H9 (cell line): ENCODE data around the gene LHPP. TPM values are rescaled to one million over a fixed set of nuclear protein-coding genes. Genes with fewer than 3 reads are reported as not detected.

Experiments used
- DNase-seq: peaks from one replicate; pipeline ENCODE4 v3.0.0-alpha.2; 2017
- H2AFZ ChIP-seq: one replicate; pipeline ENCODE4 v1.6.1; 2013; ENCODE audit warnings: mild to moderate bottlenecking, low read length, control low read depth, moderate library complexity
- H2AK5ac ChIP-seq: 2 replicates; pipeline ENCODE4 v1.6.1; 2013; ENCODE audit warnings: low read length, control low read depth, mixed read lengths; ENCODE audit not compliant: insufficient read length
- H2BK120ac ChIP-seq: one replicate; pipeline ENCODE4 v1.6.1; 2013; ENCODE audit warnings: low read depth, mild to moderate bottlenecking, low read length, control low read depth, inconsistent platforms; ENCODE audit not compliant: poor library complexity, severe bottlenecking
- H2BK12ac ChIP-seq: 2 replicates; pipeline ENCODE4 v1.6.1; 2013; ENCODE audit warnings: low read length, control low read depth, mixed read lengths, low read depth; ENCODE audit not compliant: insufficient read length
- H2BK15ac ChIP-seq: 2 replicates; pipeline ENCODE4 v1.6.1; 2013; ENCODE audit warnings: low read depth, low read length, control low read depth
- H2BK20ac ChIP-seq: one replicate; pipeline ENCODE4 v1.6.1; 2013; ENCODE audit warnings: low read depth, mild to moderate bottlenecking, low read length, control low read depth, inconsistent platforms; ENCODE audit not compliant: poor library complexity, severe bottlenecking
- H2BK5ac ChIP-seq: 2 replicates; pipeline ENCODE4 v1.6.1; 2013; ENCODE audit warnings: low read length, control low read depth, mixed read lengths; ENCODE audit not compliant: insufficient read length
- H3K14ac ChIP-seq: 2 replicates; pipeline ENCODE4 v1.6.1; 2013; ENCODE audit warnings: low read length, control low read depth; ENCODE audit not compliant: insufficient read depth
- H3K18ac ChIP-seq: 2 replicates; pipeline ENCODE4 v1.6.1; 2013; ENCODE audit warnings: low read depth, mild to moderate bottlenecking, mixed read lengths, low read length, control low read depth; ENCODE audit not compliant: insufficient read length
- H3K23ac ChIP-seq: 2 replicates; pipeline ENCODE4 v1.6.1; 2013; ENCODE audit warnings: low read length, control low read depth, mixed read lengths, low read depth; ENCODE audit not compliant: insufficient read length
- H3K23me2 ChIP-seq: 2 replicates; pipeline ENCODE4 v1.6.1; 2013; ENCODE audit warnings: low read depth, mild to moderate bottlenecking, mixed read lengths, low read length, control low read depth; ENCODE audit not compliant: insufficient read length, poor library complexity, severe bottlenecking
- H3K27ac ChIP-seq: 2 replicates; pipeline ENCODE4 v1.5.1; 2013; ENCODE audit warnings: low read length, control low read depth, mixed read lengths, low read depth; ENCODE audit not compliant: insufficient read length
- H3K27me3 ChIP-seq: 2 replicates; pipeline ENCODE4 v1.6.1; 2013; ENCODE audit warnings: low read length, control low read depth, inconsistent platforms; ENCODE audit not compliant: insufficient read depth
- H3K4ac ChIP-seq: 2 replicates; pipeline ENCODE4 v1.6.1; 2013; ENCODE audit warnings: low read depth, mild to moderate bottlenecking, control low read depth, inconsistent platforms, low read length, moderate library complexity
- H3K4me1 ChIP-seq: 2 replicates; pipeline ENCODE4 v1.6.1; 2013; ENCODE audit warnings: low read length, control low read depth, inconsistent platforms; ENCODE audit not compliant: insufficient read depth
- H3K4me2 ChIP-seq: 2 replicates; pipeline ENCODE4 v1.6.1; 2013; ENCODE audit warnings: low read length, control low read depth, mixed read lengths; ENCODE audit not compliant: insufficient read length, insufficient read depth
- H3K56ac ChIP-seq: 2 replicates; pipeline ENCODE4 v1.6.1; 2013; ENCODE audit warnings: low read depth, mild to moderate bottlenecking, mixed read lengths, low read length, control low read depth; ENCODE audit not compliant: insufficient read length
- H3K79me1 ChIP-seq: 2 replicates; pipeline ENCODE4 v1.6.1; 2013; ENCODE audit warnings: low read depth, mild to moderate bottlenecking, moderate library complexity, low read length, control low read depth, inconsistent platforms; ENCODE audit not compliant: insufficient read depth, poor library complexity, severe bottlenecking
- H3K79me2 ChIP-seq: 2 replicates; pipeline ENCODE4 v1.6.1; 2013; ENCODE audit warnings: low read length, control low read depth, inconsistent platforms; ENCODE audit not compliant: insufficient read depth
- H3K9ac ChIP-seq: 2 replicates; pipeline ENCODE4 v1.6.1; 2013; ENCODE audit warnings: low read length, control low read depth, mixed read lengths; ENCODE audit not compliant: insufficient read length; ENCODE audit errors: extremely low read depth
- H3K9me3 ChIP-seq: one replicate; pipeline ENCODE4 v1.6.1; 2013; ENCODE audit warnings: low read depth, low read length, inconsistent platforms; ENCODE audit not compliant: control insufficient read depth
- H3T11ph ChIP-seq: one replicate; pipeline ENCODE4 v1.6.1; 2013; ENCODE audit warnings: mild to moderate bottlenecking, low read length, control low read depth, inconsistent platforms
- H4K20me1 ChIP-seq: one replicate; pipeline ENCODE4 v1.6.1; 2013; ENCODE audit not compliant: control insufficient read depth, insufficient read length, insufficient read depth
- H4K5ac ChIP-seq: 2 replicates; pipeline ENCODE4 v1.6.1; 2013; ENCODE audit warnings: low read depth, mild to moderate bottlenecking, mixed read lengths, low read length, control low read depth; ENCODE audit not compliant: insufficient read length
- H4K8ac ChIP-seq: replicated peaks from 2 replicates; pipeline ENCODE4 v1.6.1; 2013; ENCODE audit warnings: low read length, control low read depth, mixed read lengths, low read depth; ENCODE audit not compliant: insufficient read length
- H4K91ac ChIP-seq: 2 replicates; pipeline ENCODE4 v1.6.1; 2013; ENCODE audit warnings: low read depth, mild to moderate bottlenecking, moderate library complexity, mixed read lengths, low read length, control low read depth; ENCODE audit not compliant: insufficient read length
- H3K27ac Mint-ChIP-seq, 3 experiments: 2 replicates in 2 of 3; 3 replicates in 1 of 3; pipeline ENCODE4 v1.8.0; 2020 to 2021; ENCODE audit warnings: mixed read lengths in 3 of 3, mild to moderate bottlenecking in 1 of 3, moderate library complexity in 1 of 3
- H3K27me3 Mint-ChIP-seq: 2 replicates; pipeline ENCODE4 v1.8.0; 2021; ENCODE audit warnings: low read depth, mild to moderate bottlenecking, moderate library complexity, mixed read lengths
- H3K36me3 Mint-ChIP-seq, 3 experiments: 2 replicates in 2 of 3; 3 replicates in 1 of 3; pipeline ENCODE4 v1.8.0; 2020 to 2021; ENCODE audit warnings: low read depth in 3 of 3, mixed read lengths in 3 of 3; ENCODE audit not compliant: insufficient read depth in 1 of 3
- H3K4me1 Mint-ChIP-seq, 2 experiments: 2 replicates each; pipeline ENCODE4 v1.8.0; 2020; ENCODE audit warnings: mixed read lengths in 2 of 2
- H3K4me3 Mint-ChIP-seq, 2 experiments: 2 replicates in 1 of 2; 3 replicates in 1 of 2; pipeline ENCODE4 v1.8.0; 2020 to 2021; ENCODE audit warnings: mild to moderate bottlenecking in 2 of 2, mixed read lengths in 2 of 2, moderate library complexity in 1 of 2
- H3K9me3 Mint-ChIP-seq, 2 experiments: 2 replicates in 1 of 2; 3 replicates in 1 of 2; pipeline ENCODE4 v1.8.0; 2020; ENCODE audit warnings: mild to moderate bottlenecking in 2 of 2, mixed read lengths in 2 of 2, moderate library complexity in 1 of 2
- CTCF ChIP-seq: fragments of 200-600 bp; sonication (generic); conservative IDR thresholded peaks from 3 replicates; pipeline ENCODE4 v1.8.0; 2021; ENCODE audit warnings: antibody characterized with exemption, mild to moderate bottlenecking
- WGBS: extraction: QIAGEN DNeasy Blood & Tissue Kit; methylation state at CpG from one replicate; pipeline ENCODE4 v1.1.7; 2013; ENCODE audit warnings: missing lambda C conversion rate, low lambda C conversion rate, mixed read lengths; ENCODE audit not compliant: insufficient read length; ENCODE audit errors: extremely low coverage; 5-methylcytosine and 5-hydroxymethylcytosine counted together
- total RNA-seq: library from RNA; stranded (reverse); gene quantifications from 2 replicates; pipeline ENCODE4 v1.2.1, GENCODE V29; 2021

Gene LHPP
- total RNA-seq, 1 experiment from 2014 or later: 29.6 TPM

- DNase-seq: no peak
- H3K9me3 ChIP-seq: no peaks in the 10 kb centered on the region
- no peaks in the 10 kb centered on the region for H3K4me1 ChIP-seq
- no CpG with 5 or more reads among the region's 5 CpGs for WGBS
- no peak overlapping the region for H3K27ac Mint-ChIP-seq
- no peak overlapping the region for H4K5ac ChIP-seq
- no peak overlapping the region for H3K56ac ChIP-seq
- no peak overlapping the region for H2BK12ac ChIP-seq
- H3K14ac ChIP-seq: no peak overlapping the region
- peaks cover 0 to 6% (median 0%) of the 10 kb centered on the region in 3 experiments; a peak in 4 of 7 replicates for H3K36me3 Mint-ChIP-seq
- no peak overlapping the region for H3K4ac ChIP-seq
- H3K18ac ChIP-seq: no peak overlapping the region
- TF ChIP-seq CTCF: no peak
- H3K79me2 ChIP-seq: no peaks in the 10 kb centered on the region
- H4K91ac ChIP-seq: no peak overlapping the region
- no peak overlapping the region for H2AK5ac ChIP-seq
- H3T11ph ChIP-seq: no peak overlapping the region
- H3K23ac ChIP-seq: no peak overlapping the region
- H2BK20ac ChIP-seq: no peak overlapping the region
- H2BK15ac ChIP-seq: no peak overlapping the region
- no peak overlapping the region for H3K9ac ChIP-seq
- no peak overlapping the region for H3K27ac ChIP-seq
- peaks cover 6 to 13% of the 10 kb centered on the region in 2 experiments; a peak in 3 of 4 replicates for H3K4me1 Mint-ChIP-seq
- H3K23me2 ChIP-seq: no peaks in the 10 kb centered on the region
- no peaks in the 10 kb centered on the region for H3K27me3 ChIP-seq
- no peak overlapping the region for H3K4me2 ChIP-seq
- H3K79me1 ChIP-seq: no peaks in the 10 kb centered on the region
- no peak overlapping the region for H2BK120ac ChIP-seq
- H2BK5ac ChIP-seq: no peak overlapping the region
- H4K20me1 ChIP-seq: no peaks in the 10 kb centered on the region
- H2AFZ ChIP-seq: no peak overlapping the region
- H3K27me3 Mint-ChIP-seq: peaks cover under 1% of the 10 kb centered on the region; the same call in 1 of the 2 replicates
- H4K8ac ChIP-seq: no peak overlapping the region
- no peak overlapping the region for H3K4me3 Mint-ChIP-seq
- H3K9me3 Mint-ChIP-seq: no peaks in the 10 kb centered on the region
These were observed 47.4 kb downstream of the LHPP start for GRCh38 chr10:124508907-124509454.
